Measurements from ENCODE around the gene EIF4E.
"Not testable (repeated sequence)": the region's sequence is repeated elsewhere in the genome, so short reads cannot be mapped to it uniquely, and the experiment has no call there.

The EIF4E gene

GRCh38 chr4:98958065-98958464 is 29.1 kb upstream of the EIF4E start:
- Histone ChIP-seq H3K4me3 (ENCODE audit: extremely low read depth, insufficient read depth, low read length, poor library complexity, severe bottlenecking) (no peak overlapping the region), H3K27ac (ENCODE audit: low read depth, low read length, severe bottlenecking) (no peak overlapping the region), H3K4me1 (ENCODE audit: control insufficient read depth, insufficient read depth, low read length, poor library complexity, severe bottlenecking) (no peaks in the 10 kb centered on the region), H3K9me3 (ENCODE audit: control insufficient read depth, low read length) (no peaks in the 10 kb centered on the region), H3K36me3 (ENCODE audit: control insufficient read depth, insufficient read depth, low read length) (no peaks in the 10 kb centered on the region)
- 94 to 100% methylated on average over 1 to 2 of the region's 2 CpGs for WGBS, 2 experiments (ENCODE audit: insufficient coverage in 2 of 2)

GRCh38 chr4:98955229-98955628 is 26.3 kb upstream of the EIF4E start:
- Histone ChIP-seq H3K9me3 (ENCODE audit: control insufficient read depth, low read length) (no peaks in the 10 kb centered on the region), H3K27ac (ENCODE audit: low read depth, low read length, severe bottlenecking) (no peak overlapping the region), H3K36me3 (ENCODE audit: control insufficient read depth, insufficient read depth, low read length) (no peaks in the 10 kb centered on the region), H3K4me1 (ENCODE audit: control insufficient read depth, insufficient read depth, low read length, poor library complexity, severe bottlenecking) (no peaks in the 10 kb centered on the region), H3K4me3 (ENCODE audit: extremely low read depth, insufficient read depth, low read length, poor library complexity, severe bottlenecking) (no peak overlapping the region)
- WGBS, 2 experiments (ENCODE audit: insufficient coverage in 2 of 2), result 94 to 100% methylated on average over 2 of the region's 6 CpGs

GRCh38 chr4:98951710-98952109 is 22.8 kb upstream of the EIF4E start:
- 100% methylated on average over 1 of the region's 3 CpGs for WGBS, 2 experiments (ENCODE audit: insufficient coverage in 2 of 2)
- Histone ChIP-seq H3K4me1 (ENCODE audit: control insufficient read depth, insufficient read depth, low read length, poor library complexity, severe bottlenecking) (no peaks in the 10 kb centered on the region), H3K9me3 (ENCODE audit: control insufficient read depth, low read length) (no peaks in the 10 kb centered on the region), H3K36me3 (ENCODE audit: control insufficient read depth, insufficient read depth, low read length) (no peaks in the 10 kb centered on the region), H3K4me3 (ENCODE audit: extremely low read depth, insufficient read depth, low read length, poor library complexity, severe bottlenecking) (no peak overlapping the region), H3K27ac (ENCODE audit: low read depth, low read length, severe bottlenecking) (no peak overlapping the region)

- Histone ChIP-seq H3K9me3 (ENCODE audit: control insufficient read depth, low read length) (no peaks in the 10 kb centered on the region), H3K36me3 (ENCODE audit: control insufficient read depth, insufficient read depth, low read length) (no peaks in the 10 kb centered on the region), H3K4me3 (ENCODE audit: extremely low read depth, insufficient read depth, low read length, poor library complexity, severe bottlenecking) (no peak overlapping the region), H3K4me1 (ENCODE audit: control insufficient read depth, insufficient read depth, low read length, poor library complexity, severe bottlenecking) (no peaks in the 10 kb centered on the region), H3K27ac (ENCODE audit: low read depth, low read length, severe bottlenecking) (no peak overlapping the region)
- WGBS, 2 experiments (ENCODE audit: insufficient coverage in 2 of 2), result 100% methylated on average over 1 of the region's 1 CpG
Observed at GRCh38 chr4:98950925-98951324, 22.0 kb upstream of the EIF4E start.

GRCh38 chr4:98946359-98946758 is 17.4 kb upstream of the EIF4E start:
- no peak overlapping the region for H3K4me3 ChIP-seq (ENCODE audit: extremely low read depth, insufficient read depth, low read length, poor library complexity, severe bottlenecking)
- H3K27ac ChIP-seq (ENCODE audit: low read depth, low read length, severe bottlenecking), result no peak overlapping the region
- H3K36me3 ChIP-seq (ENCODE audit: control insufficient read depth, insufficient read depth, low read length), result no peaks in the 10 kb centered on the region
- WGBS, 2 experiments (ENCODE audit: insufficient coverage in 2 of 2), result no CpG with 5 or more reads among the region's 1 CpG
- H3K9me3 ChIP-seq (ENCODE audit: control insufficient read depth, low read length), result no peaks in the 10 kb centered on the region
- H3K4me1 ChIP-seq (ENCODE audit: control insufficient read depth, insufficient read depth, low read length, poor library complexity, severe bottlenecking), result no peaks in the 10 kb centered on the region

- no peaks in the 10 kb centered on the region for H3K9me3 ChIP-seq (ENCODE audit: control insufficient read depth, low read length)
- no peak overlapping the region for H3K4me3 ChIP-seq (ENCODE audit: extremely low read depth, insufficient read depth, low read length, poor library complexity, severe bottlenecking)
- no peaks in the 10 kb centered on the region for H3K36me3 ChIP-seq (ENCODE audit: control insufficient read depth, insufficient read depth, low read length)
- no peaks in the 10 kb centered on the region for H3K4me1 ChIP-seq (ENCODE audit: control insufficient read depth, insufficient read depth, low read length, poor library complexity, severe bottlenecking)
- WGBS, 2 experiments (ENCODE audit: insufficient coverage in 2 of 2), result 100% methylated on average over 1 of the region's 2 CpGs; no CpG with 5 or more reads in 1 of the 2 experiments
- no peak overlapping the region for H3K27ac ChIP-seq (ENCODE audit: low read depth, low read length, severe bottlenecking)
Observed at GRCh38 chr4:98945297-98945850, 16.4 kb upstream of the EIF4E start.

- Histone ChIP-seq H3K27ac (ENCODE audit: low read depth, low read length, severe bottlenecking) (no peak overlapping the region), H3K9me3 (ENCODE audit: control insufficient read depth, low read length) (no peaks in the 10 kb centered on the region), H3K36me3 (ENCODE audit: control insufficient read depth, insufficient read depth, low read length) (no peaks in the 10 kb centered on the region), H3K4me1 (ENCODE audit: control insufficient read depth, insufficient read depth, low read length, poor library complexity, severe bottlenecking) (peaks cover 7% of the 10 kb centered on the region), H3K4me3 (ENCODE audit: extremely low read depth, insufficient read depth, low read length, poor library complexity, severe bottlenecking) (no peak overlapping the region)
- 0% methylated on average over 1 of the region's 2 CpGs for WGBS, 2 experiments (ENCODE audit: insufficient coverage in 2 of 2)
Observed at GRCh38 chr4:98939892-98940298, 11.0 kb upstream of the EIF4E start.

GRCh38 chr4:98939438-98939837 is 10.5 kb upstream of the EIF4E start:
- peaks cover 7% of the 10 kb centered on the region for H3K4me1 ChIP-seq (ENCODE audit: control insufficient read depth, insufficient read depth, low read length, poor library complexity, severe bottlenecking)
- H3K36me3 ChIP-seq (ENCODE audit: control insufficient read depth, insufficient read depth, low read length), result no peaks in the 10 kb centered on the region
- H3K27ac ChIP-seq (ENCODE audit: low read depth, low read length, severe bottlenecking), result no peak overlapping the region
- WGBS, 2 experiments (ENCODE audit: insufficient coverage in 2 of 2), result 100% methylated on average over 1 of the region's 1 CpG; no CpG with 5 or more reads in 1 of the 2 experiments
- H3K4me3 ChIP-seq (ENCODE audit: extremely low read depth, insufficient read depth, low read length, poor library complexity, severe bottlenecking), result no peak overlapping the region
- H3K9me3 ChIP-seq (ENCODE audit: control insufficient read depth, low read length), result no peaks in the 10 kb centered on the region

GRCh38 chr4:98937986-98938720 is 9.2 kb upstream of the EIF4E start:
- Histone ChIP-seq H3K9me3 (ENCODE audit: control insufficient read depth, low read length) (no peaks in the 10 kb centered on the region), H3K27ac (ENCODE audit: low read depth, low read length, severe bottlenecking) (no peak overlapping the region), H3K36me3 (ENCODE audit: control insufficient read depth, insufficient read depth, low read length) (no peaks in the 10 kb centered on the region), H3K4me1 (ENCODE audit: control insufficient read depth, insufficient read depth, low read length, poor library complexity, severe bottlenecking) (peaks cover 7% of the 10 kb centered on the region), H3K4me3 (ENCODE audit: extremely low read depth, insufficient read depth, low read length, poor library complexity, severe bottlenecking) (no peak overlapping the region)
- 89% methylated on average over 1 of the region's 2 CpGs; no CpG with 5 or more reads in 1 of the 2 experiments for WGBS, 2 experiments (ENCODE audit: insufficient coverage in 2 of 2)

- Histone ChIP-seq H3K36me3 (ENCODE audit: control insufficient read depth, insufficient read depth, low read length) (no peaks in the 10 kb centered on the region), H3K9me3 (ENCODE audit: control insufficient read depth, low read length) (peaks cover 4% of the 10 kb centered on the region)
- 88 to 100% methylated on average over 1 to 3 of the region's 4 CpGs for WGBS, 2 experiments (ENCODE audit: insufficient coverage in 2 of 2)
Observed at GRCh38 chr4:98935633-98936032, 6.7 kb upstream of the EIF4E start.

GRCh38 chr4:98934851-98935250 is 5.9 kb upstream of the EIF4E start:
- not testable (repeated sequence) for H3K4me3 ChIP-seq (ENCODE audit: extremely low read depth, insufficient read depth, low read length, poor library complexity, severe bottlenecking); H3K4me1 ChIP-seq (ENCODE audit: control insufficient read depth, insufficient read depth, low read length, poor library complexity, severe bottlenecking); H3K36me3 ChIP-seq (ENCODE audit: control insufficient read depth, insufficient read depth, low read length); H3K27ac ChIP-seq (ENCODE audit: low read depth, low read length, severe bottlenecking)
- peaks cover 12% of the 10 kb centered on the region for H3K9me3 ChIP-seq (ENCODE audit: control insufficient read depth, low read length)
- WGBS, 2 experiments (ENCODE audit: insufficient coverage in 2 of 2), result 96% methylated on average over 5 to 6 of the region's 7 CpGs

More at GRCh38 chr4:98935633-98936032, 6.7 kb upstream of the EIF4E start:
- Histone ChIP-seq H3K4me3 (ENCODE audit: extremely low read depth, insufficient read depth, low read length, poor library complexity, severe bottlenecking) (no peak overlapping the region), H3K4me1 (ENCODE audit: control insufficient read depth, insufficient read depth, low read length, poor library complexity, severe bottlenecking) (peaks cover 7% of the 10 kb centered on the region), H3K27ac (ENCODE audit: low read depth, low read length, severe bottlenecking) (no peak overlapping the region)

All from mesodermal cell (in vitro differentiated cells).